HG03575 (cell line): ENCODE data around the gene GSN.
A peak's percentile ranks its signal among the peaks of the same experiment; 100 is the strongest.

ENCODE experiments used
- ATAC-seq: cut with Tn5 transposase; IDR thresholded peaks from one replicate; pipeline ENCODE4 v1.9.1; 2021; ENCODE audit not compliant: unreplicated experiment, insufficient number of reproducible peaks, low FRiP score; ENCODE audit errors: extremely low read depth

GSN gene

DNA sequence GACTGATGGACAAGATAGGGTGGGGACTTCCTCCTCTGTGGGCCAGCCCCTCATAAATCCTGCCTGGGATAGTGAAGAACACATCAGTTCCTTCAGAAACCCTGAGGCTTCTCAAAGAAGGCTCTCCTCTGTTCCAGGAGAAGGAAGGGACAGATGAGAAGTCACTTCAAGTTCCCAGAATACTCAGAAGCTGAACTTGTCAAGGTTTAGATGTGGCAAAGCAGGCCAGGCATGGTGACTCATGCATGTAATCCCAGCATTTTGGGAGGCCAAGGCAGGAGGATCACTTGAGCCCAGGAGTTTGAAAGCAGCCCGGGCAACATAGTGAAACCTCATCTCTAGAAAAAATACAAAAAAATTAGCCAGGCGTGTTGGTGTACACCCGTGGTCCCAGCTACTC, 63.6 kb downstream of the GSN start:
- no peak for ATAC-seq

DNA sequence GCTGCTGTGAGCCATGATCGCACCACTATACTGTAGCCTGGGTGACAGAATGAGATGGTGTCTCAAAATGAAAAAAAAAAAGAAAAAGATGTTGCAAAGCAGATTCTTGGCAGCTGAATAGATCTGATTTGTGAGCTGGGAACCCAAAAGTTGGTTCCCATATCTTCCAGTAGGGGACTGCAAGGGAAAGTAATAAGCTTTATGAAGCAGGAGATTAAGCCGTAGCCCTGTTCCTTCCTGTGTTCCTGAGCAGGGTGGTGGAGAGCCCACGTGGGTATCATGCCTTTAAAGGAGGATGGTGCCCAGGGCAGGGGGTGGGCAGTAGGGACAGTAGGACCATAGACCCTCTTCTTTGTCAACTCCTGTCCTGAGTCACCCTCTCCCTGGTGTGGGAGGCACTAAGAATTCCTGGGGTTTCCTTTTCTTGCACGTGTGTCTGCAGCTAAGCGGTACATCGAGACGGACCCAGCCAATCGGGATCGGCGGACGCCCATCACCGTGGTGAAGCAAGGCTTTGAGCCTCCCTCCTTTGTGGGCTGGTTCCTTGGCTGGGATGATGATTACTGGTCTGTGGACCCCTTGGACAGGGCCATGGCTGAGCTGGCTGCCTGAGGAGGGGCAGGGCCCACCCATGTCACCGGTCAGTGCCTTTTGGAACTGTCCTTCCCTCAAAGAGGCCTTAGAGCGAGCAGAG, 64.2 kb downstream of the GSN start:
- ATAC-seq = no peak

DNA sequence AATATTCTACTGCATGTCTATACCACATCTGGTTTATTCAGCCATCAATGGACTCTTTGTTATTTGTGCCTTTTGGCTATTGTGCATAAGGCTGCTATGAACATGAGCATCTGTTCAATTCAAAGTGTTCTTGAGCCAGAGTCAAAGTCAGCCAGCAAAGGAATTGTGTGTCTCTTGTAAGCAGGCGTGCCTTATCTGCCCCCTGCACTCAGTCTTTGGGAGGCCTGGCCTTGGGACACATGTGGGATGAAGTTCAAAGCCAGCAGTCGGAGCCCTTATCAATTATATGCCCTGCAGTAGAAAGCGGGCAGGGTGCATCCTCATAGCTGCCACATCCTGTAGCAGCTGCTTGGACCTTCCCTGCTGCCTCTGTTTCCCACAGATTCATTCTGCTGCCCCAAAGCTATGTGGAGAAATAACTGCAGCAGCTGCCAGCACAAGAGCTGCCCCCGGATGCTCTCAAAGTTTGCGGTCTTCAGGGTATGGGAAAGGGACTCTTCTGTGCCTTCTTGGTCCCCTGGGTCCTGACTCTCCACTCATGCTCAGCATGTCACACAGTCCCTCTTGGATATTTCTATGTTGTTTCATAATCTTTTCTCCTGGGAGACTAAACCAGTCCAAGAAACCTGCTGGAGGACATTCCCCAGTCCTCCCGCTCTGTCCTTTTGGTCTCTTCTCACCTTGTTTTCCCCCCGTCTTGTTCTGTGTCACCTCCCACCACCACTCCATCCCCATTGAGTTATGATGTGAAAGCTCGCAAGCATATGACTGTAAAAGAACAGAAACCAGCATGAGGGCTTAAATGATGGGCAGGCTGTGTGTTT, 66.2 kb downstream of the GSN start:
- no peak for ATAC-seq

DNA sequence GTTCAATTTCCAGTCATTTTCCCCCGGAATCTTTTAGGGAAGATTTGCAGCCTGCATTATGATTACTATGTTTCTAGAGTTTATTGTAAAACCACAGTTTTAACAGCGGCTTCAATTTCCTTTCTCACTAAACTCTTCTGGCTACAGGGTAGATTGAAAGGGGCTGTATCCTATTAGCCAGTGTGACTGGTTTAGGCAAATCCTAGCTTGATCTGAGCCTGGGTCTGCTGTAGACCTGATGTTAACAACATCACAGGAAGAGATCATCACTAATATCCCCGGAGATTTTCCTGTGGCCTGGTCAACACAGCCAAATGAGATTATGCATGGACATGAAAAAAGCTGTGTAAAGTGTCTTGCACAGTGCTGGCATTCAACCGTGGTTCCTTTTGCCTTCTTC, 68.7 kb downstream of the GSN start:
- ATAC-seq = no peak

DNA sequence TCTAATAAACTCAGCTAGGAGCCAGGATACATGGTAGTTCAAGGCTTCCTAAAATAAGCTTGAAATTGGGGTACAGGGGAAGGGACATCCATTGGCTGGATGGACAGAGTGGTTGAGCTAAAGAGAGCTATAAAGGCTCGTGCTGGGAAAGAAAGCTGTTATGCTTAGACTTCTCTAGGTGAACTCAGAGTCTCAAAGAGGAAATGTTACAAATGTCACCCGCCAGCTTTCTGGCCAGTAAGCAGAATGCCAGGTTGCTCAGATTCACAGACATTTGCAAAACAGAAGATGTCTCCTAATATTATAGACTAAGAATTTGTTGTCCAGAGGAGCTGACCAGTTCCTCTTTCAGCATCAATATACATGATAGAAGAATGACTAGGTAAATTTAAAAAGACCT, 71.5 kb downstream of the GSN start:
- ATAC-seq = no peak

DNA sequence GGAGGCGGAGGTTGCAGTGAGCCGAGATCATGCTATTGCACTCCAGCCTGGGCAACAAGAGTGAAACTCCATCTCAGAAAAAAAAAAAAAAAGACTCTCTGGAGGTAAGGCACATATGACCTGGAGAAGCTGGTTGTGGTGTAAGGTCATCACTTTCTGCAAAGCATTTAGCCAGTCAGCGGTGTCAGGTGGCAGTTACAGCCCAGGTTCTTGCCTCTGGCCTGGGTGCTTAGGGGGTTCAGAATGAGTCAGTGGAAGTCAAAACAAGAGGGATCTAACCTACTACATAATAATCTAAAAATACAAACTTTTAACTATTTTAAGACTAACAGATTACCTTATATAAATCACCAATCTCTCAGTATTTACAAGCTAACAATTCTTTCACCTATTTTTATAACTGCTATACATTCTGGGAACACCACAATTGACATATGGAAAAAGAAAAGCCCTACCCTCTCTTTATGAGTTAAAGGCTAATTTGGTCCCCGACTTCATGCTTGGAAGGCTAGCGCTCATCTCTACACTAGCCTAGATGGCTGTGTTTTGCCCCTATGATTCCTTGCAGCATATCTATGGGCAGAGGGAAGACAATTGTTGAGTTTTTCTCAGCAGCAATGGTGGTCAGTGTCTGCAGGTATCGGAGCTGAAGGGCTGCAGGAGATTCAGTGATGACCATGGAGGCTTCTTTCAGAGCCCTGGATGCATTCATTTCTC, 72.9 kb downstream of the GSN start:
- ATAC-seq = no peak

DNA sequence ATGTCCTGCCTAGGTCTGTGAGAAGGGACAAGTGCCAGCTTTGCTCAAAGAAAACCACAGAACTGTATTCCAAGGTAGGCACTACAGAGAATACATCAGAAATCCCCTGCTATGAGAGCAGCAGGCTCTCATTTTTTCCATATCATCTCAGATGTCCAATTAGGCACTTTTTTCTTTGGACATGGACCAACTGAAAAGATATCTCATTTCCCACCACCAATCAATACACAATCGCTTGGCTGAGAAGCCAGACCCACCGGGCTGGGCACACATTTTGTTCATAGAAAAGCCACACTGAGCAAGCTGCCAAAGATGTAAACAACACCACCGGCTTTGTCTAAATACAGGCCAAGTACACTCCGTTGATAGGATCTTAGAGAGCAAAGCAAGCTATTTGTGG, 76.2 kb downstream of the GSN start:
- no peak for ATAC-seq

DNA sequence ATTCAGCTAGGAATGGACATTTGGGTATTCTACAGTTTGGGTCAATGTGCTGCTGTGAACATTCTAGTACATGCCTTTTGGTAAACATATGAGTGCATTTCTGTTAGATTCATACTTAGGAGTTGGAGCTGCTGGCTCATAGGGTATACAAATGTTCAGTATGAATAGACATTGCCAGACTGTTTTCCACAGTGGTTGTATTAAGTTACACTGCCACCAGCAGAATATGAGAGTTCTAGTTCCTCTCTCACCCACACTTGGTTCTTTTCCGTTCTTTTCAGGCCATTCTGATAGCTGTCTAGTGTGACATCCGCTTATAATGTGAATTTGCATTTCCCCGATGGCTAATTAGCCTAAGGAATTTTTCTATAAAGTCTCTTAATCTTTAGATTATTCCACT, 77.1 kb downstream of the GSN start:
- ATAC-seq = no peak

DNA sequence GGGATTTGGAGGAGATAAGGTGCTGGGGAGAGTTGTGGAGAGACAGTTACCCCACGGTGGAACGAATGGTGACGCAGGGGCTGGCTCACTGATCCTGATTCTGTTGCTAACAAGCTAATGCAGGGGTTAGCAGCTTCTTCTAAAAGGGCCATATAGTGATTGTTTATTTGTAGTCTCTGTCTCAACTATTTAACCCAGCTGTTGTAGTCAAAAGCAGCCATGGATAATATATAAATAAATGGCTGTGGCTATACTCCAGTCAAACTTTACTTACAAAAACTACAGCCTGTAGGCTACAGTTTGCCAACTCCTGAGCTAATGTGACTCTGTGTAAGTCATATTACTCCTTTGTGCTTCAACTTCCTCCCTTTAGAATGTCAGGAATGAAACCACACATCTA, 80.3 kb downstream of the GSN start:
- ATAC-seq = no peak

DNA sequence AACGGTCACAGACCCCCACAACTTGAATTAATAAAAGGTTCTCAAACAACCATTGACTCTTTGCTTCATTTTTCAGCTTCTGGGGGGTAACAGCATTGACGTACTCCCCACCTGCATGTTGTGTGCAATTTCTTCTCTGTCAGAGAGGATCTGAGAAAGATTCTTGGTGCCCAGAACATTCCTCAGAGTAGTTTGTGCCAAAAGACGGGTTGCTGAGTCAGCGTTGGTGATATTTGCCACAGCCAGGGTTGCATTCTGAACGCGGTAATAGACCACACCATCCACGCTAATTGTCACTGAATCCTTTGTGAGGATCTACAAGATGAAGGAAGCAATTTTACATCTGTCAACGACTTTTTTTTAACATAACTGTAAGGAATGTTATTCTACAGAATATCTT, 81.0 kb downstream of the GSN start:
- no peak for ATAC-seq

DNA sequence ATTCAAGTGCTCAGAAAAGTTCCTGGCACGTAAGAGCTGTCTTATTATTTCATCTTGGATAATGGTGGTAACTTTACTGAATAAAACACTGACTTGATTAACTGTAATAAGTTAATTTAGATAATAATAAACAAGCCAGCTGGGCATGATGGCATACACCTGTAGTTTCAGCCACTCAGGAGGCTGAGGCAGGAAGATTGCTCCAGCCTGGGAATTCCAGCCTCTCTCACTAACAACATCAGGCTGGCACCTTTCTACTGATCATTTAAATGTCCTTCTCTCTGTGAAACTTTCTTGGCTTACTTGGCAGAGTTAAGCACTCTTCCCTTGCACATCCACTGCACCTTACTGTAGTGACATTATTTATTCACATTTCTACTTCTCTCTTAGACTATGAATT, 82.1 kb downstream of the GSN start:
- no peak for ATAC-seq

DNA sequence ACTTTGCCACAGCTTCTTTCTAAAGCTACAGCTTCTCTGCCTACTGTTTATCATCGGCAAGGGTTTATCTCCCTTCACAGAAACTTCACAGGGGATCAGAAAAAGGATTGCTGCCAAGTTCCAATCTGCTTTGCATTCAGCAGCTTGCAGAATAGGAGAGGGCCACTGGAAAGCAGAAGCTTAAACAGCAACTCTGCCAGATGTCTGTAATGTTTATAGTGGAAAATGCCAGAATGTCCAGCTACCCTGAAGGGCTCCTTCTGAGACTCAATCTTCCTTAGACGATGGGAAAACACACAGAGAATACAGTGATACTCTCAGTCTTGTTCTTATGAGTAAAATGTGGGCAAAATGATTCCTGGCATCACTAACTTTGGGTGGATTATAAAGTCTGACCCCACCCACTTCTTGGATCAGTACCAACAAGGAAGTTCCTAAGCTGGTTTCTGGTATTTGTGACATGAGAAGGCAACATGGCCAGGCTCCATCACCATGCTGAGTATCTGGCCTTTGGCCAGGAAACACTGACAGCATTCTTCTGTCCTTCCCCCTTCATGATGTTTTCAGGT, 83.1 kb downstream of the GSN start:
- no peak for ATAC-seq

DNA sequence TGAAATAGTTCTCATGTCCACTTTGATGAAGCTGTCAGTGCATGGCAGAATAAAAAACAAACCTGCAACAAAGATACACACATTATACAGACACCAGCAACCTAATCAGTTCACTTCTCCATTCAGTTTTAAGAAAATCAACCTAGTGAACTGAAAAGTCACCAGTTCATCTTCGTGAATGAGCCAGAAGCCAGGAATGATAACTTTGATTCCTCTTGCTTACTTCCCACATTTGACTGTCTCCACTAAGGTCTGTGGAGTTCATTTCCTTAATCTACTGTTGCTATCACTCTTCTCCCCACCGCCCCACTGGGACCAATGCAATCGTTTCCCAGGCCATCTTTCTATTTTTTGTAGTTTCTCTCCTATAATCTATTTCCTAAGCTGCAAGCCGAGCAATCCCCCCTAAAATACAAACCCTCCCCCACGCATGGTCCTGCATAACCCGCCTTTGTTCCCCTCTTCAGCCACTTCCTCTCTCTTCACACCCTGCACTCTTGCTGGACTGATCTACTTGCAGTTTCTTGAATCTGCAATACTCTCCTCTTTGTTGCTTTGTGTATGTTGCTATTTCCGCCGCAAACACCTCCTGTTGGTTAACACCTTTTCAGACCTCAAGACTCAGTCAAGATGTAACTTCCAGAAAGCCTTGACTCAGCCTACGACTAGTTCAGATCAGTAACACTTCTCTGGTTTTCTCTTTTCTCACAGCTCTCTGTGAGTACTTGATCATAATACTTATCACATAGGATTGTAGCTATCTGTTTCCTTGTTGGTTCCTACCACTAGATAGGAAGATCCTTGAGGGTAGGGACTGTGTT, 85.5 kb downstream of the GSN start:
- peak; percentile 95 for ATAC-seq

DNA sequence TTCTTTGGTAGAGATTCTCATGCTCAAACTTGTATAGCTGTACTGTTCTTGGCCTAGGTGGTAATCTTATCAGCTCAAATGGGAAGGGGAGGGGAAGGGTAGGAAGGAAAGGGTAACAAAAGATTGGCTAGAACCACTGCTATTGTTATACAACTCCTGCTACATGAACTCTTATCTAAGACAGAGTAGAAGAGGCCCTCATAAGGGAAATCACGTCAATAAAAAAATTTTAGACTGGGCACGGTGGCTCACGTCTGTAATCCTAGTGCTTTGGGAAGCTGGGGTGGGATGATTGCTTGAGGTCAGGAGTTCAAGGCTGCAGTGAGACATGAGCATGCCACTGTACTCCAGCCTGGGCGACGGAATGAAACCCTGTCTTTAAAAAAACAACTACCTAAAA, 86.2 kb downstream of the GSN start:
- ATAC-seq = no peak

DNA sequence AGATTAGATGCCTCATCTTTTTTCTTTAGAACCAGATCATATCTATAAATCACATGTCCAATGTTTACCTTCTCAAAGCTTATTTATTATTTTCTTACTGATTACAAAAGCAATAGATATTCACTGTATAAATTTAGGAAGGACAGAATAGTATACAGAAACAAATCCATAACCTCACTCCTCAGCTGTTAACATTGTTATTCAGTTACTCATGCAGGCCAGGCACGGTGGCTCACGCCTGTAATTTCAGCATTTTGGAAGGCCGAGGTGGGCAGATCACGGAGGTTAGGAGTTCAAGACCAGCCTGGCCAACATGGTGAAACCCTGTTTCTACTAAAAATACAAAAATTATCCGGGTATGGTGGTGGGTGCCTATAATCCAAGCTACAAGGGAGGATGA, 86.8 kb downstream of the GSN start:
- ATAC-seq = no peak

DNA sequence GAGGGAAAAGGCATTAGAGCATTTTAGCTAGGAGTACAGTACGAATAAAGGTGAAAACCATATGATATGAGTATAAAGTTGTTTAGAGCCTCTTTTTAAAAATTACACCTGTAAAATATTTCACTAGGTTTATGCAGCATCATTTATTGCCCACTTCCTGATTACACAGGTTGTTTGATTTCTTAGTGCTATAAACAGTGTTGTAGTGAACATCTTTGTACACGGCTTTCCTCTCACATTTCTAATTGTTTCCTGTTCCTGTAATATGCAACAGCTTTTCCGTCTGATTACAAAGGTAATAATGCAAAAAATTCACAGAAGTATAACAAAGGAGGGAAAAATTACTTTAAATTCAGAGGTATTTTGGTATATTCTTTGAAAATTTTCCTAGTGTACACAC, 89.0 kb downstream of the GSN start:
- no peak for ATAC-seq

DNA sequence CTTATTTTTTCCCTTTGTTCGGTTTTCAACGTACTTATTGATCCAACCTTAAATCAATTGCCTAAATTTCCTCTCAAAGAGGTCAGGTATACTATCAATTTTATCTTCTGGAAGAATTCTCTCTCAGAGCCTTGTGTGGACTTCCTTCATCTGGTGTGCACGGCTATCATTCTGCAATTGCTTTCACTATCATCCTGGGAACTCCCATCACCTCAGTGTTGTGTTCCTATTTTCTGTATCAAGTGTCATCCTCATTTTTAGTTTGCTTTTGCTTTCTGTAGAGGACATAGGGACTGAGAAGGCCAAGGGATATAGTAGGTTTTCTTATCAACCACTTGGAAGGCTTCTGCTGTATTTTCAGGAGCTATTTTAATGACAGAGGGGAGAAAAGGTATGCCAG, 90.8 kb downstream of the GSN start:
- ATAC-seq = no peak

DNA sequence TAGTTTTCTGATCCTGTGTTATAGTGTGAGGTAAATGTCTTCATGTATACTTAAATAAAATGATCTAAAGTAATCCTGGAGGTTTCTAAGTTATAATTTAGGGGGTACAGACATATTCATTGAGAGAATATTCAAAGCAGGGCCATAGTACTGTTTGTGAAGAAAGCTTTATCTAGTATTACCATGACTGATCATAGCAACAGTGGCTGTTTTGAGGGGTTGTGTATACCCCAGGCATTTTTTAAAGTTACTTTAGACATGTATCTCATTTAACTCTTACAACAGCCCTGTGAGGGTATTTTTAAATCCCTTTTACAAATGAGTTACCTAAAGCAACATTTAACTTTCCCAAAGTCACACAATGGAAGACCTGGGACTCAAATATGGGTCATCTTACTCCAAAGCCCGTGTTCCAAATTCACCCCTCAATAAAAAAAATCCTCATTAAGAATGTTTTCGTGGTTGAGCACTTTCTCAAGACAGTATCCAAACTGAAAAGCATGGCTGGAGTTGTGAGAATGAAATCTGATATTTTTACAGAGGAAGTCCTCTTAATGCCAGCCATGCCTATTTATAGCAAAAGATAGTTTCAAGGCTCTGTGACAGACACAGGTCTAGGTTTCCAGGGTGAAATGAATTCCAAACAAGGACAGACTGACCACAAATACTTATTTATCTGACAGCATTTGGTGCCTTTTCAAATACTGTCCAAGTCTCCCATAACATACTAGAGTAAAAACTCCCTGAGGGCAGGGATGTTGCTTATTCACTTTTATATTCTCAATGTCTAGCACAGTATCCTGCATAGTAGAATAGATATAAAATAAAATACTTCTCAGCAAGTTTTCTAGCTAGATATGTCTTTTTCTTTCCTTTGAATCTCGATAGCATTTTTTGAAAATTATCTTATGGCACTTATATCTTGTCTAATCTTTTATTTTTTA, 91.7 kb downstream of the GSN start:
- ATAC-seq = no peak
